DND-41 (cell line): ENCODE data around the gene BBS9.

ENCODE experiments used
- CTCF ChIP-seq: IDR thresholded peaks from 2 replicates; pipeline ENCODE4 v1.5.1; 2012; ENCODE audit warnings: borderline replicate concordance, low read length, moderate library complexity, mild to moderate bottlenecking; ENCODE audit not compliant: poor library complexity, severe bottlenecking; ENCODE audit errors: extremely low read depth
- EZH2 ChIP-seq: IDR thresholded peaks from 3 replicates; pipeline ENCODE4 v1.6.1; 2012; ENCODE audit warnings: borderline replicate concordance, low read depth, mild to moderate bottlenecking, moderate library complexity, low read length, inconsistent platforms; ENCODE audit not compliant: severe bottlenecking

GRCh38 chr7:33251301-33251700 lies 121.9 kb downstream of the BBS9 start:
- TF ChIP-seq CTCF: no peak
- no peak for TF ChIP-seq EZH2
